HG03159 (cell line): ENCODE data around the gene ATM.

Experiments
- ATAC-seq: cut with Tn5 transposase; IDR thresholded peaks from one replicate; pipeline ENCODE4 v1.9.1; 2021; ENCODE audit warnings: mild to moderate bottlenecking, moderate library complexity; ENCODE audit not compliant: unreplicated experiment

ATM gene

GRCh38 chr11:108218912-108219783 is 3.7 kb upstream of the ATM start:
- ATAC-seq, result no peak

GRCh38 chr11:108220721-108221336 is 2.0 kb upstream of the ATM start:
- no peak for ATAC-seq

- no peak for ATAC-seq
Observed at GRCh38 chr11:108221371-108221770, 1.5 kb upstream of the ATM start.

- ATAC-seq, result no peak
Observed at GRCh38 chr11:108221911-108222573, 825 bp upstream of the ATM start.

- ATAC-seq, result peak; percentile 31
Observed at GRCh38 chr11:108223348-108224149, 682 bp downstream of the ATM start.

GRCh38 chr11:108224366-108224765 is 1.5 kb downstream of the ATM start:
- no peak for ATAC-seq

GRCh38 chr11:108224911-108225786 is 2.3 kb downstream of the ATM start:
- peak; percentile 15 for ATAC-seq

- no peak for ATAC-seq
Observed at GRCh38 chr11:108226036-108226435, 3.2 kb downstream of the ATM start.

GRCh38 chr11:108228251-108228650 is 5.4 kb downstream of the ATM start:
- ATAC-seq, result no peak

GRCh38 chr11:108233277-108233945 is 10.5 kb downstream of the ATM start:
- no peak for ATAC-seq

GRCh38 chr11:108235192-108235591 is 12.3 kb downstream of the ATM start:
- no peak for ATAC-seq

- ATAC-seq, result no peak
Observed at GRCh38 chr11:108235633-108236032, 12.8 kb downstream of the ATM start.

- peak; percentile 54 for ATAC-seq
Observed at GRCh38 chr11:108237058-108237481, 14.2 kb downstream of the ATM start.

GRCh38 chr11:108239076-108239475 is 16.2 kb downstream of the ATM start:
- no peak for ATAC-seq

- ATAC-seq, result no peak
Observed at GRCh38 chr11:108241330-108242037, 18.6 kb downstream of the ATM start.

- ATAC-seq, result no peak
Observed at GRCh38 chr11:108242422-108242821, 19.6 kb downstream of the ATM start.

- ATAC-seq, result no peak
Observed at GRCh38 chr11:108246308-108246707, 23.4 kb downstream of the ATM start.

- ATAC-seq, result no peak
Observed at GRCh38 chr11:108246885-108247284, 24.0 kb downstream of the ATM start.

GRCh38 chr11:108253176-108253575 is 30.3 kb downstream of the ATM start:
- ATAC-seq, result no peak
